Ectodermal cell (in vitro differentiated cells): Measurements from ENCODE around the gene ATP6V0C. TPM values are rescaled to one million over a fixed set of nuclear protein-coding genes. Genes with fewer than 3 reads are reported as not detected.

Experiments
- H3K27ac ChIP-seq: 2 replicates; pipeline ENCODE4 v1.7.0; 2013; ENCODE audit warnings: mild to moderate bottlenecking, low read depth, low read length; ENCODE audit not compliant: insufficient read depth, poor library complexity, severe bottlenecking
- H3K27me3 ChIP-seq: 2 replicates; pipeline ENCODE4 v1.7.0; 2013; ENCODE audit warnings: mild to moderate bottlenecking, low read length; ENCODE audit not compliant: insufficient read depth, control insufficient read depth, poor library complexity, severe bottlenecking
- H3K36me3 ChIP-seq: one replicate; pipeline ENCODE4 v1.7.0; 2013; ENCODE audit warnings: low read length; ENCODE audit not compliant: control insufficient read depth, insufficient read depth
- H3K4me1 ChIP-seq: one replicate; pipeline ENCODE4 v1.7.0; 2013; ENCODE audit warnings: low read length; ENCODE audit not compliant: control insufficient read depth, insufficient read depth
- H3K4me3 ChIP-seq: 2 replicates; pipeline ENCODE4 v1.7.0; 2013; ENCODE audit warnings: low read depth, low read length, control low read depth; ENCODE audit not compliant: insufficient read depth
- H3K9me3 ChIP-seq: 2 replicates; pipeline ENCODE4 v1.7.0; 2013; ENCODE audit warnings: mild to moderate bottlenecking, low read length, moderate library complexity; ENCODE audit not compliant: control insufficient read depth
- WGBS, 2 experiments: methylation state at CpG; one replicate each; pipeline ENCODE4 v1.1.7; 2013; ENCODE audit warnings: missing lambda C conversion rate in 2 of 2; 5-methylcytosine and 5-hydroxymethylcytosine counted together
- polyA plus RNA-seq, 4 experiments: library from polyadenylated mRNA; stranded (reverse); fragments of 50-300 nt; gene quantifications; one replicate each; pipeline ENCODE4 v1.2.3, GENCODE V29; 2013

Gene ATP6V0C
- polyA plus RNA-seq (2013, experiment 1 of 4) = 193 TPM
- 182 TPM for polyA plus RNA-seq (2013, experiment 2 of 4)
- polyA plus RNA-seq (2013, experiment 3 of 4) = 196 TPM
- polyA plus RNA-seq (2013, experiment 4 of 4) = 224 TPM

DNA sequence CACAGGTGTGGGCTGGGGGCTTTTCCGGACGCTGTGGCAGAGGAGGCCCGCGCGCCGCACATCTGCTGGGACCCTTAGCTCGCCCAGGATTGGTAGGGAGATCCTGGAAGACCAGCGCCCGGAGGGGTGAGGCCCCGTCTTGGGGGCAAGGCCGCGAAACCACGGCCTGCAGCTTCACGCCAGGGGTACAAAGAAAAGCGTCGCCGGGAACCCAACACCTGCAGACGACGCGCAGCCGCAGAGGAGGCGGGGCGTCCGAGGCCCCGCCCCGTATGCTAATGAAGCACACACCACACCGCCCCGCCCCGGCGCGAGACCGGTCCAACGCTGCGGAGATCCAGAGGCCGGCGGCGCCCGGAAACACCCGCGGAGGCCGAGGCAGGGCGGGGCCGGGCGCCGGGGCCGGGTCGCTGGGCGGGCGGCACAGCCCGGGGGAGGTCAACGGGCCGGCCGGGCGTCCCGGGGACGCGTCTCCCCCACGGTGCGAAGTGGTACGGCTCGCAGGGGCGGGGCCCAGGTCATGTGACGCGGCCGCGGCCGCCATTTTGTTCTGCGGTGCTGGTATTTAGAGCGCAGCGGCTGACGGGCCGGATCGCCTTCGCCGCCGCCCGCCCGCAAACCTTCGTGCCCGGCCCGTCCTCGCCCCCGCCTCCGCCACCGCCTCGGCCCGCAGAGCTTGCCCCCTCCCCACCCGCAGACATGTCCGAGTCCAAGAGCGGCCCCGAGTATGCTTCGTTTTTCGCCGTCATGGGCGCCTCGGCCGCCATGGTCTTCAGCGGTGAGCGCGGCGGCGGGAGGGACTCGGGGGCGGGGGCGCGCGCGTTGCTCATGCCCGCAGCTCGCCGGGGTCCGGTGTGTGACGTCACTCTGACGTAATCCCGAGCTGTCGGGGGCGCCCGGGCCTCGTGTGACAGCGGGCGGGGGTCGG, at the start of gene ATP6V0C:
TSS of gene ATP6V0C (plus strand) at position 548 of the 928 bp plus-strand sequence. CDS start at position 700, 152 bp downstream.
- H3K27me3 ChIP-seq = no peaks in the 10 kb centered on the region
- WGBS, 2 experiments = 1% methylated on average over 122 of the region's 122 CpGs
- H3K4me3 ChIP-seq = peak within 1 kb of the TSS; percentile 90
- H3K27ac ChIP-seq = peak within 1 kb of the TSS; percentile 94
- peaks cover 41% of the 10 kb centered on the region for H3K4me1 ChIP-seq
- no peaks in the 10 kb centered on the region for H3K9me3 ChIP-seq
- no peaks in the 10 kb centered on the region for H3K36me3 ChIP-seq

DNA sequence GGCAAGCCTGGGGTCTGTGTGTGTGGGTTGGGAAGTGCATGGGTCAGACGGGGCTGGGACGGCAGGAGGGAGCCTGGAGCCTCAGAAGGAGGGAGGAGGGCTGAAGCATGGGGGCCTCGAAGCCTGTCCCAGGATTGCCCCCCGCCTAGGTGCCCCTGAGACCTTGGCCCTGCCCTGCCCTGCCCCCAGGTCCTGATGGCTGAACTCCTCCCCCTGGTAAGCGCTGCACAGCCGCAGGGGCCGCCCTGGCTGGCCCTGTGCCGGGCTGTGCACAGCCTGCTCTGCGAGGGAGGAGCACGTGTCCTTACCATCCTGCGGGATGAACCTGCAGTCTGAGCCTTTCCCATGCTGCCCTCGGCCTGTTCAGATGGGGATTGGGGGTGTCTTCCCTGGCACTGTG, 49.4 kb upstream of the ATP6V0C start:
- peaks cover 13% of the 10 kb centered on the region for H3K27me3 ChIP-seq
- peaks cover 18% of the 10 kb centered on the region for H3K4me1 ChIP-seq
- no peak overlapping the region for H3K4me3 ChIP-seq
- peaks cover 7% of the 10 kb centered on the region for H3K36me3 ChIP-seq
- whole genome bisulfite sequencing, 2 experiments = 91 to 94% methylated on average over 12 of the region's 12 CpGs
- no peaks in the 10 kb centered on the region for H3K9me3 ChIP-seq
- no peak overlapping the region for H3K27ac ChIP-seq

DNA sequence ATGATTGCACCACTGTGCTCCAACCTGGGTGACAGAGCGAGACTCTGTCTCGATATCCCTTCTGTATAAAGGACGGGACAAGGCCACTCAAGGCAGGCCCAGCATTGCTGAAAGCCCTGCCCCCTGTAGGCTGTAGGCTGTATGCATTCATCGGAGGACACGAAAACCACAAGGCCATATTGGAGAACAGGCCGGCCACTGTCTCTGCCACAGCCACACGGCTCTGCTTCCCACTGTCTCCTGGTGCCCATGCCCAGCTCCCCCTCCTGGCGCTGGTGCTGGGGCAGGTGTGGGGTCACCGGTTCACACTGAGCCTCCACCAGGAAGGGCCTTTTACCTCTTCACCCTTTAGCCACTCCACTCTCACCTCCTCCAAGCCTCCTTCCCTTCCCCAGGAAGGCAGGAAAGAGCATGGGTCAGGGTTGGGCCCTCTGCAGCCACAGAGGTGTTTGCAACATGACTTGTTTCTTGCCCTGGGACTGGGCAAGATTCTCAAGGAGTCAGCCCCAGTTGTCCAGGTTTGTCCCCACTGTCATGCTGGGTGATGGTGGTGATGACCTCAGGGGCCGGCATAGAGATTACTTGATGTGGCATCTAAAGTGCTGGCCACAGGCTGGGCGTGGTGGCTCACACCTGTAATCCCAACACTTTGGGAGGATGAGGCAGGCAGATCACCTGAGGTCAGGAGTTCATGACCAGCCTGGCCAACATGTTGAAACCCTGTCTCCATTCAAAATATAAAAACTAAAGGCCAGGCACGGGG, 47.9 kb upstream of the ATP6V0C start:
- H3K27me3 ChIP-seq = peaks cover 26% of the 10 kb centered on the region
- H3K36me3 ChIP-seq = peaks cover 7% of the 10 kb centered on the region
- H3K9me3 ChIP-seq = no peaks in the 10 kb centered on the region
- no peak overlapping the region for H3K4me3 ChIP-seq
- H3K4me1 ChIP-seq = peaks cover 25% of the 10 kb centered on the region
- 87% methylated on average over 12 of the region's 12 CpGs for WGBS, 2 experiments
- H3K27ac ChIP-seq = no peak overlapping the region

DNA sequence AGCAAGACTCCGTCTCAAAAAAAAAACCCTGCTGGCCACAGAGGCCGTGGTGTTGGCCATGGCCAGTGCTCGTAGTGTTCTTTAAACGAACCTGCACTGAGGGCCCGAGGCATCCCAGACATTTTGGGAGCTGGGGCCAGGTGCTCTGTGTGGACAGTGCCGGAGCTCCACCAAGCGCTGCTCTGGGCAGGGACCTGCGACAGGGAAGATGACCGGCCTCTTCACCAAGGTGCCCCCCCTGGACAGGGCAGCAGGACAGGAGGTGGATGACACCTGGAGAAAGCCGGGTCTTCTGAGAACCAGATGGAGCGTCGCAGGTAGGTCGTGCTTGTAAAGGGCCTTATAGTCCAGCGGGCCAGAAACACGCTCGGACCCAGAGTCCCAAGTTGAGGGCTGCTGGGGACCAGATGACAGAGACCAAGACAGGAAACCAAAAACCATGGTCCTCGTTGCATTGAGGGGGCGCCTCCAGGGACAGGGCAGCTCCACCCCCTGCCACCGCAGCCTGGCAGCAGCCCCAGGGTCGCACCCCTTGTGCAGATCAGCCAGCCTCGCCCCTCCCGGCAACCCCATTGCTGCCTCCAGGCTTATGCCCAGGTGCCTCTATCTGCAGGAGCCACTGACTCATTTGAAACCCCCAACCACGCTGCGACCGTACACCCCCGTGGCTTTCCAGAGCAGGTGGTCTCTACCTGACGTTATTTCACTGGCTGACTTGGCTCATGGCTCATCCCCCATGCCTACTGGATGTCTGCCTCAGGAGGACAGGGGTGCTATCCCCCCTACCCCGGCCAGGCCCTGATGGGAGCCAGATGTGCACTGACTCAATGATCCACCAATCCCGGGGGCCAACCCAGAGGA, 46.9 kb upstream of the ATP6V0C start:
- Histone ChIP-seq H3K9me3 (no peaks in the 10 kb centered on the region), H3K36me3 (peaks cover 2% of the 10 kb centered on the region), H3K27ac (no peak overlapping the region), H3K4me1 (peaks cover 27% of the 10 kb centered on the region), H3K4me3 (no peak overlapping the region), H3K27me3 (peaks cover 36% of the 10 kb centered on the region)
- 90 to 91% methylated on average over 29 of the region's 29 CpGs for WGBS, 2 experiments

GRCh38 chr16:2467528-2468232, 46.1 kb upstream of the ATP6V0C start:
- peaks cover 44% of the 10 kb centered on the region for H3K27me3 ChIP-seq
- H3K4me3 ChIP-seq = peak overlapping the region; percentile 43
- peaks cover 30% of the 10 kb centered on the region for H3K4me1 ChIP-seq
- H3K36me3 ChIP-seq = no peaks in the 10 kb centered on the region
- no peak overlapping the region for H3K27ac ChIP-seq
- WGBS, 2 experiments = 3 to 4% methylated on average over 80 of the region's 80 CpGs
- no peaks in the 10 kb centered on the region for H3K9me3 ChIP-seq

- peak overlapping the region; percentile 43 for H3K4me3 ChIP-seq
Measured at GRCh38 chr16:2468233-2468724, 45.5 kb upstream of the ATP6V0C start.

DNA sequence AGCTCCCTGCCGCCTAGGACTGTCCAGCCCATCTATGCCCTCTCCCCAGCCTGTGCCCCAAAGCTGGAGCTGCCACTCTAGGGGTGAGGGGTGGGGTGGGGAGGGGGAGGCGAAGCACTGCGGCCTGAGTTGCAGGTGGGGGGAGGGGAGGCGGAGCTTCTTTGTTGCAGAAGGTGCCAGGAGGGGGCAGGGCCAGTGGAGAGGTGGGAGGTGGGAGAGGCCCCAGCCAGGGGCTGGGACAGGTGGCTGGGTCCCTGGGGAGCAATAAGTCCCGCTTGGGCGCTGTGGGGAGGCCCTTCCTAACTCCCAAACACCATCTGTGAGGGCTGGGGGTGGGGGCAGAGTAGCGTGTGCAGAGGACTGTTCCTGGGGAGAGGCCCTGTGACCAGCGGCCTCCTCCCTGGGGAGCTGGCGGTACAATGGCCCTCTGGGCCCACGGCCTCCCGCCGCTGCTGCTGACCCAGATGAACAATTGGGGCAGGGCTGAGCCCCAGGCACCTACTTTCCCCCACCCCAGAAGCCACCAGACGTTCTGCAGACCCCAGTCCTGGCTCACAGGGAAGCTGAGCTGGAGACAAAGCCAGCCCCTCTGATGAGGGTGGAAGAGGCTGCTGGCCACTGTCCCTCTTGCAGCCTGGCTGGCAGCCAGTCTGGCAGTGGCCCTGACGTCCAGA, 44.9 kb upstream of the ATP6V0C start:
- WGBS, 2 experiments = 17 to 22% methylated on average over 13 to 14 of the region's 14 CpGs
- Histone ChIP-seq H3K27ac (no peak overlapping the region), H3K36me3 (no peaks in the 10 kb centered on the region), H3K4me1 (peaks cover 36% of the 10 kb centered on the region), H3K27me3 (peaks cover 55% of the 10 kb centered on the region), H3K4me3 (peak overlapping the region; percentile 43), H3K9me3 (no peaks in the 10 kb centered on the region)

More at GRCh38 chr16:2468233-2468724, 45.5 kb upstream of the ATP6V0C start:
- 3% methylated on average over 38 of the region's 38 CpGs for WGBS, 2 experiments
- peaks cover 33% of the 10 kb centered on the region for H3K4me1 ChIP-seq
- H3K27ac ChIP-seq = no peak overlapping the region
- no peaks in the 10 kb centered on the region for H3K9me3 ChIP-seq
- no peaks in the 10 kb centered on the region for H3K36me3 ChIP-seq
- peaks cover 50% of the 10 kb centered on the region for H3K27me3 ChIP-seq

- no peaks in the 10 kb centered on the region for H3K36me3 ChIP-seq
- no peak overlapping the region for H3K27ac ChIP-seq
- 79 to 81% methylated on average over 16 of the region's 16 CpGs for WGBS, 2 experiments
- no peak overlapping the region for H3K4me3 ChIP-seq
- H3K4me1 ChIP-seq = peaks cover 36% of the 10 kb centered on the region
- peaks cover 63% of the 10 kb centered on the region for H3K27me3 ChIP-seq
- no peaks in the 10 kb centered on the region for H3K9me3 ChIP-seq
Measured at GRCh38 chr16:2469399-2470233, 44.1 kb upstream of the ATP6V0C start.
